ENCODE results near the gene VEGFA.

DNA sequence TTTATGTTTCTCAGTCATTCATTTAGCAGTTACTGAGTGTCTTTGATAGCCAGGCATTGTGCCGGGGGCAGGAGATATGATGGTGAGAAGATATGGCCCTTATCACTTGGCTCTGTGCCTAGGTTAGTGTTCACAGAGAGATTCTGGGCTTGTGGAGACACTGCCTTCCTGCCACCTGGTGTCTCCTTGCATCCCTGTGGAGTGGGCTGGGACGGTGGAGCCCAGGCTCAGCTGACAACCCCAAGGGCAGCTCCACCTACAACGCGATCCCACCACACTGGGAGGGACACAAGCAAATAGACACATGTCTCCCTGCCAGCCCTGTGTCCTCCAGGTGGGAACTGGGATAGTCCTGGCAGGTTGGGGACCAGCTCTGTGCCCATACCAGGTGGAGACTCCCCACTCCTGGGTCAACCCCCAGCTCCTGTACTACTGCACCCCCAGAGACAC lies 30.3 kb upstream of the VEGFA start:
- TF ChIP-seq POLR2A (IDR thresholded peaks at IDR 0.05; ENCODE audit: low read depth, low read length) (no peak), TAF1 (IDR thresholded peaks at IDR 0.05; ENCODE audit: borderline replicate concordance, low read depth, low read length) (no peak)
